K562 (cell line): Measurements from ENCODE around the gene FASN. TPM values are rescaled to one million over a fixed set of nuclear protein-coding genes. Genes with fewer than 3 reads are reported as not detected.
A peak's percentile ranks its signal among the peaks of the same experiment; 100 is the strongest.

Experiments
- FOXM1 ChIP-seq, 2 experiments: fragments of 450-650 bp in 1 of 2; sonication (generic) in 1 of 2; formaldehyde crosslinking in 1 of 2; IDR thresholded peaks; 2 replicates each; pipeline versions ENCODE4 v1.6.1 to v1.9.0; 2017 to 2022; ENCODE audit warnings: low read depth in 2 of 2, mild to moderate bottlenecking in 2 of 2, missing genetic modification reagents in 1 of 2, moderate library complexity in 1 of 2
- MAZ ChIP-seq, 2 experiments: fragments of 450-650 bp in 1 of 2; sonication (generic) in 1 of 2; formaldehyde crosslinking; IDR thresholded peaks in 1 of 2; conservative IDR thresholded peaks in 1 of 2; 2 replicates each; pipeline versions ENCODE4 v1.4.0 to v1.5.0; 2020; ENCODE audit warnings: mild to moderate bottlenecking in 1 of 2, missing genetic modification reagents in 1 of 2
- MECOM ChIP-seq: fragments of 250-450 bp; sonication (Bioruptor Pico); IDR thresholded peaks from 2 replicates; pipeline ENCODE4 v1.8.0; 2022; ENCODE audit warnings: inconsistent platforms
- MTA3 ChIP-seq: fragments of 450-650 bp; formaldehyde crosslinking; IDR thresholded peaks from 2 replicates; pipeline ENCODE4 v1.6.1; 2017; ENCODE audit warnings: mild to moderate bottlenecking, borderline replicate concordance
- NR2F6 ChIP-seq: fragments of 450-650 bp; formaldehyde crosslinking; IDR thresholded peaks from 2 replicates; pipeline ENCODE4 v1.4.0; 2020; ENCODE audit warnings: mild to moderate bottlenecking
- RBM14 ChIP-seq: fragments of 200-400 bp; formaldehyde crosslinking; IDR thresholded peaks from 2 replicates; pipeline ENCODE4 v1.6.1; 2018; ENCODE audit warnings: low read depth, mild to moderate bottlenecking, low read length, moderate library complexity, borderline replicate concordance; ENCODE audit not compliant: insufficient read depth
- SMAD2 ChIP-seq: fragments of 150-350 bp; IDR thresholded peaks from 2 replicates; pipeline ENCODE4 v1.6.1; 2014; ENCODE audit warnings: low read depth, mild to moderate bottlenecking, low read length
- TAF9B ChIP-seq: fragments of 450-650 bp; IDR thresholded peaks from 2 replicates; pipeline ENCODE4 v1.6.1; 2018; ENCODE audit warnings: mild to moderate bottlenecking; ENCODE audit not compliant: partially characterized antibody
- TBL1XR1 ChIP-seq, 2 experiments: IDR thresholded peaks; 2 replicates each; pipeline ENCODE4 v1.6.1; 2012; ENCODE audit warnings: improper control_type of control experiment in 2 of 2, low read length in 2 of 2, mild to moderate bottlenecking in 1 of 2
- U2AF1 ChIP-seq: fragments of 200-400 bp; formaldehyde crosslinking; optimal IDR thresholded peaks from 2 replicates; pipeline ENCODE3; 2017; ENCODE audit warnings: mild to moderate bottlenecking, low read depth, low read length, moderate library complexity
- ZNF12 ChIP-seq: sonication (generic); formaldehyde crosslinking; IDR thresholded peaks from 2 replicates; pipeline ENCODE4 v1.4.0; 2020; ENCODE audit warnings: mild to moderate bottlenecking, missing genetic modification reagents
- polyA plus RNA-seq, 8 experiments: library from polyadenylated mRNA; depleted of rRNA in 4 of 8; stranded (reverse) in 5 of 8; unstranded in 3 of 8; fragments of >200 nt; fragmentation: Nextera tagmentation in 2 of 8; fragmentation: Illumina TruSeq in 1 of 8; extraction: Ambion mirVana in 2 of 8; extraction: Trizol in 1 of 8; gene quantifications; 2 replicates each; pipeline versions ENCODE4 v1.2.1 to v1.2.3, GENCODE V29; 2011 to 2014; ENCODE audit warnings: inconsistent platforms in 1 of 8, missing spikeins in 1 of 8
- total RNA-seq, 7 experiments: library from RNA; depleted of rRNA in 6 of 7; stranded (reverse); fragments of >200 nt in 6 of 7; fragmentation: Illumina TruSeq in 2 of 7; extraction: Trizol in 2 of 7; gene quantifications; 2 replicates each; pipeline versions ENCODE4 v1.2.1 to v1.2.3, GENCODE V29; 2011 to 2021; ENCODE audit warnings: low replicate concordance in 1 of 7
- TF ChIP-seq, protein P1 (sequence below): fragments of 450-650 bp; IDR thresholded peaks from 2 replicates; pipeline ENCODE4 v1.7.0; 2016; ENCODE audit warnings: borderline replicate concordance
- TF ChIP-seq, protein P2 (sequence below): fragments of 250-450 bp; sonication (Bioruptor Pico); IDR thresholded peaks from 2 replicates; pipeline ENCODE4 v1.4.0; 2020
- TF ChIP-seq, protein P3 (sequence below): fragments of 250-450 bp; sonication (Bioruptor Pico); IDR thresholded peaks from 2 replicates; pipeline ENCODE4 v1.8.0; 2022; ENCODE audit warnings: moderate library complexity, mild to moderate bottlenecking, inconsistent platforms
- TF ChIP-seq, protein P4 (sequence below): IDR thresholded peaks from 2 replicates; pipeline ENCODE4 v1.6.1; 2011; ENCODE audit warnings: borderline replicate concordance, low read depth, mild to moderate bottlenecking, moderate library complexity, low read length; ENCODE audit not compliant: insufficient read depth, poor library complexity, severe bottlenecking
- TF ChIP-seq, protein P5 (sequence below): sonication (generic); formaldehyde crosslinking; IDR thresholded peaks from 2 replicates; pipeline ENCODE4 v1.8.1; 2023; ENCODE audit warnings: mild to moderate bottlenecking, missing genetic modification reagents

Gene FASN
- total and polyA plus RNA-seq, 9 of the 15 experiments (the other 6 are each of a cell fraction or from before 2014, with no cell fraction given): 0.15 to 663 (median 49.9) TPM

DNA sequence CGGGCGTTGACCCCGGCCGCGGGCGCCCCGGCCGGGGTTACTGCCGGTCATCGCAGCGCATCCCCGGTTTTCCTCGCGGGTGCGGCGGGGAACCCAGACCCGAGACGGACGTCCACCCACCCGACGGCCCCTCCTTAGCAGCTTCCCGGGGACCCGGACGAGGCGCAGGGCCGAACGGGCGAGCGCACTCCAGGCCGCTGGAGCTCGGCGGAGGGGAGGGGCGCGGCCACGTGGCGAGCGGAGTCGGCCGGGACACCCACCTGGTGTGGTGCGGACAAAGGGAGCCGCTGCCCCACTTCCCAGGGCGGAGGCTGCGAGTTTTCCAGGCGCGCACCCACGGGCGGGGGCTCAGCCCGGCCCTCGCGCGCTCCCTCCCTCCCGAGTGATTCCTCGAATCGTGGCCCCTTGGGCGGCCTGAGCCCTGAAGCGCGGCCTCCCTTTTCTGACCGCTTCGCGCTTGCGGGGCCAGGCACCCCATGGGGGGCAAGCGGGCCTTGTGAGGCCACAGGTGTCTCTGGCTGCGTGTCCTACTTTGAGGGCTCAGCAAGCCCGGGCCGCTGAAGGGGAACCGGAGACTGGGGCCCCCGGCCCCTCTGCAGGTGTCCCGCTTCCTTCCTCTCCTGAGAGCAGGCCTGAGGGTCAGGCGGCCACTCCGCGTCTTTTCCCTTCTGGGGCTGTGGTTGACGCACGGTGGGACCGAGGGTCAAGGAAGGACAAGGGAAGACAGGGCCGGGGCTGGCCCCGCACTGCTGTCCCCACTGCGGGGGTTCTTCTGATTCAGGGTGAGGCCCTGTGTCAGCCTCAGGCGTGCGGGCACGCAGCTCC lies 1.1 kb upstream of the FASN start (continued):
- peak; percentile 56 to 72; a peak in 3 of 4 replicates for TF ChIP-seq MAZ (CRISPR knock-in tag; conservative IDR thresholded peaks at IDR 0.05 in 1 of 2, IDR thresholded peaks at IDR 0.05 in 1 of 2)
- TF ChIP-seq, protein P1, sequence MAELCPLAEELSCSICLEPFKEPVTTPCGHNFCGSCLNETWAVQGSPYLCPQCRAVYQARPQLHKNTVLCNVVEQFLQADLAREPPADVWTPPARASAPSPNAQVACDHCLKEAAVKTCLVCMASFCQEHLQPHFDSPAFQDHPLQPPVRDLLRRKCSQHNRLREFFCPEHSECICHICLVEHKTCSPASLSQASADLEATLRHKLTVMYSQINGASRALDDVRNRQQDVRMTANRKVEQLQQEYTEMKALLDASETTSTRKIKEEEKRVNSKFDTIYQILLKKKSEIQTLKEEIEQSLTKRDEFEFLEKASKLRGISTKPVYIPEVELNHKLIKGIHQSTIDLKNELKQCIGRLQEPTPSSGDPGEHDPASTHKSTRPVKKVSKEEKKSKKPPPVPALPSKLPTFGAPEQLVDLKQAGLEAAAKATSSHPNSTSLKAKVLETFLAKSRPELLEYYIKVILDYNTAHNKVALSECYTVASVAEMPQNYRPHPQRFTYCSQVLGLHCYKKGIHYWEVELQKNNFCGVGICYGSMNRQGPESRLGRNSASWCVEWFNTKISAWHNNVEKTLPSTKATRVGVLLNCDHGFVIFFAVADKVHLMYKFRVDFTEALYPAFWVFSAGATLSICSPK: no peak
- no peak for TF ChIP-seq NR2F6 (CRISPR knock-in tag)
- TF ChIP-seq SMAD2: no peak
- TF ChIP-seq, protein P2, sequence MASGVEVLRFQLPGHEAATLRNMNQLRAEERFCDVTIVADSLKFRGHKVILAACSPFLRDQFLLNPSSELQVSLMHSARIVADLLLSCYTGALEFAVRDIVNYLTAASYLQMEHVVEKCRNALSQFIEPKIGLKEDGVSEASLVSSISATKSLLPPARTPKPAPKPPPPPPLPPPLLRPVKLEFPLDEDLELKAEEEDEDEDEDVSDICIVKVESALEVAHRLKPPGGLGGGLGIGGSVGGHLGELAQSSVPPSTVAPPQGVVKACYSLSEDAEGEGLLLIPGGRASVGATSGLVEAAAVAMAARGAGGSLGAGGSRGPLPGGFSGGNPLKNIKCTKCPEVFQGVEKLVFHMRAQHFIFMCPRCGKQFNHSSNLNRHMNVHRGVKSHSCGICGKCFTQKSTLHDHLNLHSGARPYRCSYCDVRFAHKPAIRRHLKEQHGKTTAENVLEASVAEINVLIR: no peak
- no peak; a peak in 1 of 4 replicates for TF ChIP-seq TBL1XR1 (IDR thresholded peaks at IDR 0.05; ENCODE audit: low read length in 2 of 2)
- no peak for TF ChIP-seq RBM14
- TF ChIP-seq MTA3: 0 out of 2 replicates have a peak, but pooled peaks have one; percentile 66
- no peak for TF ChIP-seq ZNF12 (CRISPR knock-in tag)
- TF ChIP-seq TAF9B: no peak
- TF ChIP-seq, protein P3, sequence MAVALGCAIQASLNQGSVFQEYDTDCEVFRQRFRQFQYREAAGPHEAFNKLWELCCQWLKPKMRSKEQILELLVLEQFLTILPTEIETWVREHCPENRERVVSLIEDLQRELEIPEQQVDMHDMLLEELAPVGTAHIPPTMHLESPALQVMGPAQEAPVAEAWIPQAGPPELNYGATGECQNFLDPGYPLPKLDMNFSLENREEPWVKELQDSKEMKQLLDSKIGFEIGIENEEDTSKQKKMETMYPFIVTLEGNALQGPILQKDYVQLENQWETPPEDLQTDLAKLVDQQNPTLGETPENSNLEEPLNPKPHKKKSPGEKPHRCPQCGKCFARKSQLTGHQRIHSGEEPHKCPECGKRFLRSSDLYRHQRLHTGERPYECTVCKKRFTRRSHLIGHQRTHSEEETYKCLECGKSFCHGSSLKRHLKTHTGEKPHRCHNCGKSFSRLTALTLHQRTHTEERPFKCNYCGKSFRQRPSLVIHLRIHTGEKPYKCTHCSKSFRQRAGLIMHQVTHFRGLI (CRISPR knock-in tag): no peak
- no peak for TF ChIP-seq FOXM1 (IDR thresholded peaks at IDR 0.05; ENCODE audit: low read depth)
- 0 out of 2 replicates have a peak, but pooled peaks have one; percentile 2 for TF ChIP-seq FOXM1 (CRISPR knock-in tag; IDR thresholded peaks at IDR 0.05; ENCODE audit: low read depth)
- TF ChIP-seq, protein P4, sequence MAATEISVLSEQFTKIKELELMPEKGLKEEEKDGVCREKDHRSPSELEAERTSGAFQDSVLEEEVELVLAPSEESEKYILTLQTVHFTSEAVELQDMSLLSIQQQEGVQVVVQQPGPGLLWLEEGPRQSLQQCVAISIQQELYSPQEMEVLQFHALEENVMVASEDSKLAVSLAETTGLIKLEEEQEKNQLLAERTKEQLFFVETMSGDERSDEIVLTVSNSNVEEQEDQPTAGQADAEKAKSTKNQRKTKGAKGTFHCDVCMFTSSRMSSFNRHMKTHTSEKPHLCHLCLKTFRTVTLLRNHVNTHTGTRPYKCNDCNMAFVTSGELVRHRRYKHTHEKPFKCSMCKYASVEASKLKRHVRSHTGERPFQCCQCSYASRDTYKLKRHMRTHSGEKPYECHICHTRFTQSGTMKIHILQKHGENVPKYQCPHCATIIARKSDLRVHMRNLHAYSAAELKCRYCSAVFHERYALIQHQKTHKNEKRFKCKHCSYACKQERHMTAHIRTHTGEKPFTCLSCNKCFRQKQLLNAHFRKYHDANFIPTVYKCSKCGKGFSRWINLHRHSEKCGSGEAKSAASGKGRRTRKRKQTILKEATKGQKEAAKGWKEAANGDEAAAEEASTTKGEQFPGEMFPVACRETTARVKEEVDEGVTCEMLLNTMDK: no peak
- TF ChIP-seq, protein P5, sequence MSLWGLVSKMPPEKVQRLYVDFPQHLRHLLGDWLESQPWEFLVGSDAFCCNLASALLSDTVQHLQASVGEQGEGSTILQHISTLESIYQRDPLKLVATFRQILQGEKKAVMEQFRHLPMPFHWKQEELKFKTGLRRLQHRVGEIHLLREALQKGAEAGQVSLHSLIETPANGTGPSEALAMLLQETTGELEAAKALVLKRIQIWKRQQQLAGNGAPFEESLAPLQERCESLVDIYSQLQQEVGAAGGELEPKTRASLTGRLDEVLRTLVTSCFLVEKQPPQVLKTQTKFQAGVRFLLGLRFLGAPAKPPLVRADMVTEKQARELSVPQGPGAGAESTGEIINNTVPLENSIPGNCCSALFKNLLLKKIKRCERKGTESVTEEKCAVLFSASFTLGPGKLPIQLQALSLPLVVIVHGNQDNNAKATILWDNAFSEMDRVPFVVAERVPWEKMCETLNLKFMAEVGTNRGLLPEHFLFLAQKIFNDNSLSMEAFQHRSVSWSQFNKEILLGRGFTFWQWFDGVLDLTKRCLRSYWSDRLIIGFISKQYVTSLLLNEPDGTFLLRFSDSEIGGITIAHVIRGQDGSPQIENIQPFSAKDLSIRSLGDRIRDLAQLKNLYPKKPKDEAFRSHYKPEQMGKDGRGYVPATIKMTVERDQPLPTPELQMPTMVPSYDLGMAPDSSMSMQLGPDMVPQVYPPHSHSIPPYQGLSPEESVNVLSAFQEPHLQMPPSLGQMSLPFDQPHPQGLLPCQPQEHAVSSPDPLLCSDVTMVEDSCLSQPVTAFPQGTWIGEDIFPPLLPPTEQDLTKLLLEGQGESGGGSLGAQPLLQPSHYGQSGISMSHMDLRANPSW (CRISPR knock-in tag): no peak
- TF ChIP-seq MECOM (CRISPR knock-in tag): no peak
- TF ChIP-seq U2AF1: peak; percentile 52
